SU-DHL-6 (cell line): ENCODE measurements around the gene LYPD6.

Experiments used
- CTCF ChIP-seq: fragments of 200-600 bp; sonication (generic); IDR thresholded peaks from one replicate; pipeline ENCODE4 v1.5.1; 2017; ENCODE audit warnings: antibody characterized with exemption, mild to moderate bottlenecking, low read length, moderate library complexity; ENCODE audit not compliant: insufficient read depth, poor library complexity, severe bottlenecking
- EZH2phosphoT487 ChIP-seq: fragments of 200-600 bp; sonication (generic), shearing (Covaris generic); conservative IDR thresholded peaks from 2 replicates; pipeline ENCODE4 v1.6.1; 2018; ENCODE audit warnings: mild to moderate bottlenecking, antibody characterized with exemption, low read length, moderate library complexity, mixed read lengths

GRCh38 chr2:149307014-149307413 lies 23.4 kb upstream of the LYPD6 start:
- TF ChIP-seq CTCF (no peak), EZH2phosphoT487 (no peak)
